Ovary (tissue), 9 donors: ENCODE data around the gene COQ8B. TPM values are rescaled to one million over a fixed set of nuclear protein-coding genes. Genes with fewer than 3 reads are reported as not detected.

Experiments
- DNase-seq, 5 donors: peaks; one replicate each; pipeline ENCODE4 v3.0.0-alpha.2; 2019 to 2020
- H3K27ac ChIP-seq, 2 donors: fragments of 200-600 bp; one replicate each; pipeline versions ENCODE4 v1.5.1 to v1.8.0; 2019 to 2022
- H3K27me3 ChIP-seq: fragments of 200-600 bp; one replicate; pipeline ENCODE4 v1.8.0; 2022
- H3K36me3 ChIP-seq: fragments of 200-600 bp; sonication (generic); one replicate; pipeline ENCODE4 v1.5.1; 2019
- H3K4me1 ChIP-seq: one replicate; pipeline ENCODE4 v1.8.1; 2013; ENCODE audit warnings: mild to moderate bottlenecking, moderate library complexity; ENCODE audit not compliant: insufficient read depth
- H3K4me3 ChIP-seq: fragments of 200-600 bp; sonication (generic); one replicate; pipeline ENCODE4 v1.5.1; 2017
- H3K9me3 ChIP-seq, 2 donors: fragments of 200-600 bp in 1 of 2; sonication (generic) in 1 of 2; one replicate each; pipeline versions ENCODE4 v1.5.1 to v1.8.1; 2013 to 2019; ENCODE audit warnings: mild to moderate bottlenecking in 1 of 2, moderate library complexity in 1 of 2
- CTCF ChIP-seq, 3 donors: fragments of 450-650 bp in 2 of 3; fragments of 200-600 bp in 1 of 3; IDR thresholded peaks; one replicate each; pipeline versions ENCODE4 v1.5.1 to v1.8.0; 2016 to 2022; ENCODE audit warnings: antibody characterized with exemption in 3 of 3, mild to moderate bottlenecking in 1 of 3
- EP300 ChIP-seq: sonication (generic); formaldehyde crosslinking; IDR thresholded peaks from one replicate; pipeline ENCODE4 v1.6.1; 2017; ENCODE audit warnings: antibody characterized with exemption
- POLR2A ChIP-seq: fragments of 450-650 bp; IDR thresholded peaks from one replicate; pipeline ENCODE4 v1.6.1; 2017; ENCODE audit warnings: antibody characterized with exemption, mild to moderate bottlenecking, moderate library complexity
- WGBS, 3 donors: extraction: QIAGEN DNeasy Blood & Tissue Kit in 1 of 3; methylation state at CpG; one replicate each; pipeline versions ENCODE4 v1.1.5 to v1.1.7; 2013 to 2017; 5-methylcytosine and 5-hydroxymethylcytosine counted together
- intact Hi-C, 4 donors: fragments of 100-400 bp; cut with DNase I; formaldehyde crosslinking; loops; one replicate each; pipeline versions ENCODE4 v1.11.0 to v1.15.1; 2022 to 2023
- polyA plus RNA-seq, 2 donors: library from polyadenylated mRNA; stranded (reverse); fragments of 200-250 nt in 1 of 2; fragments of 350-450 nt in 1 of 2; fragmentation: Illumina TruSeq in 1 of 2; extraction: RNeasy Lipid Tissue Mini Kit (QIAGEN cat#74804) in 1 of 2; gene quantifications; one replicate each; pipeline ENCODE4 v1.2.3, GENCODE V29; 2013 to 2014
- total RNA-seq, 7 donors: library from RNA; depleted of rRNA in 2 of 7; stranded (reverse); fragments of >200 nt in 2 of 7; fragmentation: NEBNext Ultra II Directional in 3 of 7; extraction: Animal tissue kit (Norgen Biotek cat#: 25700) in 3 of 7; gene quantifications; one replicate each; pipeline versions ENCODE4 v1.1.0 to v1.2.4, GENCODE V29; 2016 to 2023
- donor health status: DM: no; HTN: no; CAD: no; lungs with moderate emphysema.
- donor health status: DM: no; HTN: no; CAD: no.
- donor health status: Bipolar disorder and iron deficiency.
- donor health status: DM: yes; HTN: yes; CAD: no.
- donor health status: DM: no; HTN: no; CAD: no.
- donor health status: DM: yes; HTN: yes; CAD: no.

The COQ8B gene
- total and polyA plus RNA-seq, 9 donors: 8.3 to 51.2 (median 41.5) TPM

- no peak overlapping the region for H3K4me3 ChIP-seq
- peaks cover 15% of the 10 kb centered on the region for H3K4me1 ChIP-seq
These were observed 29.1 kb downstream of the COQ8B start for GRCh38 chr19:40687525-40688016.

GRCh38 chr19:40686882-40687524, 29.7 kb downstream of the COQ8B start:
- H3K4me1 ChIP-seq: peaks cover 15% of the 10 kb centered on the region
- intact Hi-C loops: no loop called here
- 79 to 84% (median 84%) methylated on average over 14 of the region's 14 CpGs for WGBS, 3 donors
- H3K4me3 ChIP-seq: no peak overlapping the region
- DNase-seq: no peak
- no peaks in the 10 kb centered on the region for H3K36me3 ChIP-seq
- H3K27ac ChIP-seq: peak overlapping the region in 1 of 2 donors; percentile 25
- no peak for TF ChIP-seq CTCF (IDR thresholded peaks at IDR 0.05)
- TF ChIP-seq EP300: no peak
- TF ChIP-seq POLR2A: no peak
- no peaks in the 10 kb centered on the region for H3K27me3 ChIP-seq
- H3K9me3 ChIP-seq: no peaks in the 10 kb centered on the region

More at GRCh38 chr19:40687525-40688016, 29.1 kb downstream of the COQ8B start:
- DNase-seq: peak; percentile 76 to 91 (median 80)
- TF ChIP-seq POLR2A (no peak), EP300 (no peak), CTCF (IDR thresholded peaks at IDR 0.05) (no peak)
- H3K36me3 ChIP-seq: no peaks in the 10 kb centered on the region
- H3K27ac ChIP-seq: peak overlapping the region in 1 of 2 donors; percentile 25
- 23 to 40% (median 34%) methylated on average over 12 of the region's 12 CpGs for WGBS, 3 donors
- intact Hi-C loops: no loop called here
- H3K27me3 ChIP-seq: no peaks in the 10 kb centered on the region
- H3K9me3 ChIP-seq: no peaks in the 10 kb centered on the region

GRCh38 chr19:40685563-40685962, 31.1 kb downstream of the COQ8B start:
- no peaks in the 10 kb centered on the region for H3K9me3 ChIP-seq
- DNase-seq: no peak
- H3K4me1 ChIP-seq: peaks cover 12% of the 10 kb centered on the region
- WGBS, 3 donors: 69 to 80% (median 71%) methylated on average over 6 of the region's 6 CpGs
- no peak overlapping the region for H3K4me3 ChIP-seq
- intact Hi-C loops: no loop called here
- no peaks in the 10 kb centered on the region for H3K27me3 ChIP-seq
- no peak for TF ChIP-seq EP300
- TF ChIP-seq POLR2A: no peak
- no peak for TF ChIP-seq CTCF (IDR thresholded peaks at IDR 0.05)
- H3K36me3 ChIP-seq: no peaks in the 10 kb centered on the region
- no peak overlapping the region for H3K27ac ChIP-seq

- no peak for DNase-seq
- Histone ChIP-seq H3K36me3 (no peaks in the 10 kb centered on the region), H3K27ac (no peak overlapping the region), H3K27me3 (no peaks in the 10 kb centered on the region), H3K9me3 (no peaks in the 10 kb centered on the region), H3K4me1 (peaks cover 12% of the 10 kb centered on the region), H3K4me3 (no peak overlapping the region)
- TF ChIP-seq CTCF (IDR thresholded peaks at IDR 0.05) (no peak), POLR2A (no peak), EP300 (no peak)
- intact Hi-C loops: no loop called here
- 81 to 85% (median 81%) methylated on average over 3 of the region's 3 CpGs for WGBS, 3 donors
These were observed 31.6 kb downstream of the COQ8B start for GRCh38 chr19:40685016-40685526.
